ENCODE results near the gene TNFRSF14.

The TNFRSF14 gene

DNA sequence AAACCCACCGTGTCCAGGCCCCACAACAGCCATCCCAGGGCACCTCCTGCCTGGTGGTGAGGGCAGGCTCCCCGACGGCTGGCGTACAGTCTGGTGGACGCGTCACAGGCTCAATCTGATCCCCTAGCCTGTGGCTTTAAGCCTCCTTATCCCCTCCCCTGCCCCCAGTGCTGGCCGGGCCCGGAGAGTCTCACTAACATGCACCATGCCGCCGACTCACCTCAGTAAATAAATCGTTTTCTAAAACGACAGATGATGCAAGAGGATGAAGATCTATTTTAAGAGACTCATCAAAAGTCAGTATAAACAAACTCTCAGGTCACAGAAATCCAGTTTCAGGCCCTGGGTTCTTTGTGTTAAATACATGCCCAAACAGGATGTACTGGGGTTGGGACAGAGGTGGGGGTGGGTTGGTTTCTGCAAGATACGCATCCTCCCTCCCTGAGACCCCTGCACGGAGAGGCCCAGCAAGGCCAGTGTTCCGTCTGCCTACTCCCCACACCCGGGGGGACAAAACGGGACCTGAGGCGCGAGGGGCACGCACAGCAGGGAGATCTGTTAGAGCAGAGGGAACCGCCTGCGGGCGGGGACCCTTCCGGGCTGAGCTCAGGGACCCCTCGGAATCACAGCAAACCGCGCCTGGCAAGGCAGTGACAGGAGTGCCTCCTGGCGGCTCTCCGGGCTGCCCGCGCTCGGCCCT is 32.8 kb upstream of the TNFRSF14 start:
- DNase-seq (ENCODE audit: low read depth, low spot score) = no peak

DNA sequence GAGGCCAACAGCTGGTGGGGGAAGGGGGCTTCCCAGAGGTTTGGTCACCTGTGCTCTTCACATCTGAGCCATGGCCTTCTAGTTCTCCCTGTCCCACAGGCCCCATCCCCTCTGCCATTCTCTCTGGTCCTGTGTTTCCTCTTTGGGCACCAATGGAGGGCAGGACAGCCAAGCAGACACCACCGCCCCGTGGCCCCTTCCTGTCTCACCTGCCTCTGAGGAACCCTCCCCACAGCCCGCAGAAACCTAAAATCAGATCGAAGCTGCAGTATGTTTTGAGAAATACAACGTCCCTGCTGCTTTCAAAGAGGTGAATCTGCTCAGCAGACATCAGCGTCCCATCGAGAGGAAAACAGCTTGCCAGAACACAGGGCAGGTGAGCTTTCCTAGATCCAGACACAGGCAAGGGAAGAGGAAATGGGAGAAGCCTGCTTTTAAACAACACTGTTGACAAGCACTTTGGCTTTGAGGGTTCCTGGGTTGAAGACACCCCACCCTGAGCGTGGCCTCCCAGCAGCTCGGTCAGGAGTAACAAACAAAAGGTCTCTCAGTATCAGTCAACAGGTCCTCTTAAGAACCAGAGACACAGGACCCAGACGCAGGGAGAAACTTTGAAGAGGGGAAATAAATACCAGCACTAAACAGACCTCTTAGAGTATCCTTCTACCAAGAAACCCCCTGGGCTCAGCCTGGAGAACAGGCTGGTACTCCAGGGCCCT is 32.1 kb upstream of the TNFRSF14 start:
- no peak for DNase-seq (ENCODE audit: low read depth, low spot score)

DNA sequence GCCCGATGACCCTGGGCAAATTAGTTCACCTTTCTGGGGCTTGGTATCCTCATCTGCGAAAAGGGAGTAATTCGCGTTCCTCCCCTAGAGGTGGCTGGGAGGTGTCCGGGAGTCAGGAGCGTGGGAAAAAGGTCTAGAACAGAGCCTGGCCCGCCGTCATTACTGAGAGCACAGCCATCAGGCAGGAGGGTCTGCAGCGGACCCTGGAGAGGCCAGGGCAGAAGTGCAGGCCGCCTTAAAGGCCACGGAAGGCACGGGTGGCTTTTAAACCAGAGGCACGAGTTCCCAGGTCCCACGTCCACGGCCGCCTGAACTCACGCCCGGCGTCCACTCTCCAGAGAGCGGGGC is 30.6 kb upstream of the TNFRSF14 start:
- DNase-seq (ENCODE audit: low read depth, low spot score) = no peak

DNA sequence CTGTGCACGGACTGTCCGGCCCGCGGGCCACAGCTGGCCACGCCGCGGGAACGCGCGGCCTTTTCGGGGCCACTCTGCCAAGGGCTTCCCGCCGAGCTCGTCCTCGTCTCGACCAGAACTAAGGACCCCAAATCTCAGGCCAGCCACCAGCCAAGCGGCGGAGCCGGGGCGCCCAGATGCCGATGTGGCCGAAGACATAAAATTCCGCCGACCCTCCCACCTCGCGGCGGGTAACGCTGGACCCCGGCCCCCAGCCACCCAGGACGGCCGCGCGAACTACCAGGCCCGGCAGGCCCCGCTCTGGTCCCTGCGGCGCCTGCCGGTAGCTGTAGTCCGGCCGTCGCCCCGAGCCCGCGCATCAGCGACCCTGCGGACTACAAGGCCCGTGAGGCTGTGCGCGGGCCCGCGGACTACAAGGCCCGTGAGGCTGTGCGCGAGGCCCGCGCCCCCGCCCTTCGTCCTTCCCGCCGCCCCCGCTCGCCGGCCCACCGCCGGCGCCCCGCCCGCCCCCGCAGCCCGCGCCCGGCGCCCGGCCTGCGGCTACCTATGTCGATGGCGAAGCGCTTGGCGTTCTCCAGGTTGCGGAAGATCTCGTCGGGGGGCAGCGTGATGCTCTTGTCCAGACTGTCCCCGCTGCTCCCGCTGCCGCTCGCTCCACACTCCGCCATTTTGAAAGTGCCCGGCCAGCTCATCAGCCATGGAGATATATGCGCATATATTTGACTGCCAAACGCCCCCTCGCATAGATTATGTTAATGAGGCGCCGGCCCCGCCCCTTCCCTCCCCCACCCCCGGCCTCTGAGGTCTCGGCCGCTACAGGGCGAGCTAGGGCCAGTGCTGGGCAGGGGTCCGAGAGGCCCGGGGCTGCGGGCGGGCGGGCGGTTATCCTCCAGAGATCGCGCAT is 30.0 kb upstream of the TNFRSF14 start, which contains the start of gene PANK4:
Gene PANK4 (minus strand): TSS at position 677 of the 904 bp plus-strand sequence. CDS start 9 bp downstream, at position 668.
- peak; percentile 98 for DNase-seq (ENCODE audit: low read depth, low spot score)

- peak; percentile 56 for DNase-seq (ENCODE audit: low read depth, low spot score)
Observed at GRCh38 chr1:2526824-2527555, 29.2 kb upstream of the TNFRSF14 start.

DNA sequence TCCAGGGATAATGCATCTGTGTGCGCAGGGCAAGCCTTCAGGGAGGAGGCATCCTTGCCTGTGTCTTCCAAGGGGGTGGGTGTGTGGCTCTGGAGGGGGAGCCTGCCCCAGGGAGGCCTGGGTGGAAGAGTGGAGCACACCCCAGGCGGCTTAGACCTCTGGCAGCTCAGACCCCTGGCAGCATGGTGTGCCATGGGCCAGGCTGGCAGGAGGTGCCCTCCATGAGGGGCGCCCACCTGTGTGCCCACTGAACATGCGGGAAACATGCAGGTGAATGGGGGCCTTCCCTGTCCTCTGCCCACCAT is 28.7 kb upstream of the TNFRSF14 start:
- DNase-seq (ENCODE audit: low read depth, low spot score) = no peak

GRCh38 chr1:2528016-2528415 is 28.2 kb upstream of the TNFRSF14 start:
- DNase-seq (ENCODE audit: low read depth, low spot score) = peak; percentile 30

GRCh38 chr1:2528611-2528965 is 27.6 kb upstream of the TNFRSF14 start:
- DNase-seq (ENCODE audit: low read depth, low spot score) = no peak

DNA sequence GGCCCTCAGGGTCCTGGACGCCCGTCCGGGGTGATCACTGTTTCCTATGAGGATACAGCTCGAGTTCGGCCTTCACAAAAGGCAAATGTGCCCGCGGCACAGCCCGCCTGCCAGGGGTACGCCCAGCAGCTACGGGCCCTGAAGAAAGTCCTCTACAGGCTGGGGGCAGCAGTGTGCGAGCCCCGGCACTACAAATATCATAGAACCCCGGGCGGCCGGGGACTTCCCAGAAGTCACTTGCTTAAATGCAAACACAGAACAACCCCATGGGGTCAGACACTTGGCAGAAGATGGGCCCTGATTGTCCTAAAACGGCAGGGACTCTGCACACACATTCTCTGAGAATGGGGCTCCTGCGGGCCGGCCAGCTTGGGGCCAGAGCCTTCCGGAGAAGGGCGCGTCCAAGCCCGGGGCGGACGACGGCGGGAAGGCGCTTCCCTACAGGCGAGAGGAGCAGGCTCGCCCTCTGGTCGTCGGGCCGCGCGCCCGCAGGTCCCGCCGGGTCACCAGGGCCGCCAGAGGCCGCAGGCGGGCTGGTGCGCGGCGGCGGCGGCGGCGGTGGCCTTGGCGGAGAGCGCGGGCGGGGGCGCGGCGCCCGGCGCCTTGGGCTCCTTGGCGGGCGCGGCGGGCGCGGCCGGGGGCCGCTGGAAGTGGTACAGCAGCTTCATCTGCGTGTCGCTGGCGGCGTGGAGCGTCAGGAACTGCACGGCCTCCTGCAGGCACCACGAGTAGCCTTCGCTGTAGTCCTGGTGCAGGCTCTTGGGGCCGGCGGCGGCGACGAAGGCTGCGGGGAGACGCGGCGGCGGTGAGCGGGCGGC is 27.0 kb upstream of the TNFRSF14 start:
- peak; percentile 32 for DNase-seq (ENCODE audit: low read depth, low spot score)

DNA sequence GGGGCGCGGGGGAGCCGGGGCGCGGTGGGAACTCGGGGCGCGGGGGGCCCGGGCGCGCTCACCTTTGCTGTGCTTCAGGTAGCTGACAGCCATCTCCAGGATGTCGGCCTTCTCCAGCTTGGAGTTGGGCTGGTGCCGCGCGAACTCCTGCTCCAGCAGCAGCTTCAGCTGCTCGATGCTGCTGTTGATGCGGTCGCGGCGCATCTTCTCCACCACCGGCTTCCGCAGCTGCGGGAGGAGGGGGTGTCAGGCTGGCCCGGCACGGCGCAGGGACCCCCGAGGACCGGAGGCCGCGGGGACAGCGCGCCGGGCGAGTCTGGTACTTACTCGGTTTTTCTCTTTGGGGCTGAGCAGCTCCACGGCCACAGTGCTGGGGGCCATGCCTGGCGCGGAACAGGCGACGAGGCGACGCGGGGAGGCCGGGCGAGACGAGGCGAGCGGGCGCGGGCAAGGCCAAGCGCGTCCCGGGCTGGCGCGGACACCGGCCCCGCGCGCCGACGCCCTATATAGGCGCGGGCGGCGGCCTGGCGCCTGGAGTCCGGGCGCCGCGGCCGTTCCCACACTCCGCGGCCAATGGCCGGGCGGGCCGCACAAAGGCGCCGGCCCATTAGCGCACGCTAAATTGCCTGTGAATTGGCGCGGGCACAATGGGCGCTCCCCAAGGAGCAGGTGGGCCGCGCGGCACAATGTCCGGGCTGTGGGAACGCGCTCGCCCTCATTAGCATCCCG is 26.2 kb upstream of the TNFRSF14 start, which contains the start of gene HES5:
Gene HES5 (minus strand): TSS at position 480 of the 729 bp plus-strand sequence. CDS start 99 bp downstream, at position 381.
- DNase-seq (ENCODE audit: low read depth, low spot score) = peak; percentile 67

DNA sequence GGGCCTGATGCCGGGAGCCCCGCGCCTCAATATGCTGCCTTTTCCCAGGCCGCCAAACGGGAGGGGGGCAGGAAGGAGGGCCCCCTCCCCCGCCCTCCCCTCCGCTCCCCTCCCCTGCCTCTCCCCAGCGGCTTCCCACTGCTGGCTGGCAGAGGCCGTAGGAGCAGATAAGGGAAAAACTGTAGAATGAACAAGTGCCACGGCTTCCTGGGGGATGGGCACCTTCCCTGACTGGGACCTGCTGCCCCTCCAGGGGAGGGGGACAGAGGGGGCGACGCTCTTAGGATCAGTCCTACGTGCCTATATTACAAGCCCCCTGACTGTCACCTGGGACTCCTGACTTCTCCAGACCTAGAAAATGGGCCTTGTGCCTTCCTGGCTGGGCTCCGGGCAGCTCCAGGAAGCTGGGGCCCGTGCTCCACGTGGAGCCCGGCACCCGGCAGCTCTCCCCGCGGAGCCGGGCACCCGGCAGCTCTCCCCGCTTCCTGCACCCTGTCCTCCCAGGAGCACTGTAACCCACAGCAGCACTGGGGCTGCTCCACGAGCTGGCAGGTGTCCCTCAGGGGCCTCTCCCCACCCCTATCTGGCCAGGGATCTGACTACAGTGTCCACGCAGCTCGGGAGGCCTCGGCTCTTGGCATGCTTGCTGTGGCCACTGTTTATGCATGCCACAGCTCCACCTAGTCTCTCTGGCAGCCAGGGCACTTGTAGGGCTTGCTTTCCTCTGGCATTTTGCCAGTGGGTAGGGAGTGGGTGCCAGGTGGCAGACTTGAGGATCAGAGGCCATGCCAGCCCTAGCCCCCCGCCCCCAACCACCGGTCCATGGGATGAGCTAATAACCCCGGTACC is 25.4 kb upstream of the TNFRSF14 start:
- peak; percentile 55 for DNase-seq (ENCODE audit: low read depth, low spot score)

DNA sequence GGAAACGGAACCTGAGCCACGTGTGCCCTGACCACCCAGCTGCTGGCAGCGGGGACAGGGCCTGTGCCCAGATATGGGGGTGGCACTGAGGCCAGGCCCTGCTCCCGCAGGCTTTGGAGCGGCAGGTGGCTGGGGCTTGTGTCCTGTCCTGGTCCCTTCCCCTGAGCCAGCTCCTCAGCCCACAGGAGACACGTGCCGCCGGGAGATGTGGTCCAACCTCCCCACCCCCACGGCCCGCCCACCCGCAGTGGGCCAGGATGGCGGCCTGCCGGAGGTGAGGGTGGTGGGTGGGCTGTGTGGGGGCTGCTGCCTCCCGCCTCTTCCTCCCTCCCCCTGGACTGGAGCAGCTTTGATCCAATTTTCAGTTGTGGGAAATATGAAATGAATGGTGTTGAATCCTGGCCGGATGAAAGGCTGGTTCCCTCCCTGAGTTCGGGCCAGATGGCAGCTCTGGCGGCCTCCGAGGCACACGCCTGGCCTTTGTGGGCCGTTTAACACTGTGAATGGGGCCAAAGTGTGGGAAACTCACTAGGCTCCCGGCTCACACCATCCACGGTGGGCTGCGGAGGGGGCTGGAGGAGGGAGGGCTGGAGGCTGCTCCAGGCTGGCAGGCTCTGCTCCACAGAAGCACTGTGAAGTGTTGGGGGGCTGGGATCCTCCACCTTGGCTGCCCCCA is 23.5 kb upstream of the TNFRSF14 start:
- no peak for DNase-seq (ENCODE audit: low read depth, low spot score)

GRCh38 chr1:2533365-2533764 is 22.8 kb upstream of the TNFRSF14 start:
- DNase-seq (ENCODE audit: low read depth, low spot score) = peak; percentile 41

GRCh38 chr1:2534315-2534686 is 21.9 kb upstream of the TNFRSF14 start:
- DNase-seq (ENCODE audit: low read depth, low spot score) = no peak

- peak; percentile 70 for DNase-seq (ENCODE audit: low read depth, low spot score)
Observed at GRCh38 chr1:2534687-2535441, 21.3 kb upstream of the TNFRSF14 start.

GRCh38 chr1:2535455-2535854 is 20.7 kb upstream of the TNFRSF14 start:
- no peak for DNase-seq (ENCODE audit: low read depth, low spot score)

- no peak for DNase-seq (ENCODE audit: low read depth, low spot score)
Observed at GRCh38 chr1:2535981-2536380, 20.2 kb upstream of the TNFRSF14 start.

DNA sequence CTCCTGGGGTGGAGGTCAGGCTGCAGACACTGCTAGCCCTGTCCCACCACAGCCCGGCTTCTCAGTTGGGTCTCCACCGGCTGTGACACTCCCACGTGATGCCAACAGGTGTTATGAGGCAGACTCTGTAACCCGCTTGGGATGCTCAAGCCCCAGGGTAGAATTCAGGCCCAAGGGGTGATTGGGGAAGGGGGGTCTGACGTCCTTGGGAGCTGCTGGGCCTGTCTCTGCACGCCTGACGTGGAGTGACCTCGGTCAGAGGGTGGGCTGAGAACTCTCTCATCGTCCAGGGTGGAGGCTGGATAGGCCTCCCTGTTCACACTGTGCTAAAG is 18.4 kb upstream of the TNFRSF14 start:
- DNase-seq (ENCODE audit: low read depth, low spot score) = no peak

All from astrocyte of the hippocampus (primary cell).